ENCODE measurements around the gene NCK2. TPM values are rescaled to one million over a fixed set of nuclear protein-coding genes. Genes with fewer than 3 reads are reported as not detected.

Gene NCK2
- total RNA-seq, 1 donor from 2014 or later: 40.2 TPM

DNA sequence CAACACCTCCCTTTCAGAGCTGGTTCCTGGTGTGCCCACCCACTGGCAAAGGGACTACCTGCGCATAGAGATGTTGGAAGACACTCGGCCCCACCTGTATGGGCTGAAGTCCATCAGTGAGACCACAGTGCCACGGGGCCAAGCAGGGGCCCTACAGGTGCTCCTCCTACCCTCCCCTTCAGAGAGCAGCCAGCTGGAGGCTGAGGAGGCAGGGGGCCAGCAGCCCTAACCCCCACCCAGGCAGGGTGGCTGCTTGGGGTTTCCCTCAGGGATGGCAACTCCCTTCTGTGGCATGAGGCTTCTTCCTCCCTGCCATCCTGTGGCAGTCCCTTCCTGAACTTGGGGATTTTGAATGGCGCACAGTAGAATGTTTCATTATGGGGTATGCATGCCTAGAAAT is 125.3 kb downstream of the NCK2 start:
- no peak for DNase-seq (ENCODE audit: low read depth, low spot score)

DNA sequence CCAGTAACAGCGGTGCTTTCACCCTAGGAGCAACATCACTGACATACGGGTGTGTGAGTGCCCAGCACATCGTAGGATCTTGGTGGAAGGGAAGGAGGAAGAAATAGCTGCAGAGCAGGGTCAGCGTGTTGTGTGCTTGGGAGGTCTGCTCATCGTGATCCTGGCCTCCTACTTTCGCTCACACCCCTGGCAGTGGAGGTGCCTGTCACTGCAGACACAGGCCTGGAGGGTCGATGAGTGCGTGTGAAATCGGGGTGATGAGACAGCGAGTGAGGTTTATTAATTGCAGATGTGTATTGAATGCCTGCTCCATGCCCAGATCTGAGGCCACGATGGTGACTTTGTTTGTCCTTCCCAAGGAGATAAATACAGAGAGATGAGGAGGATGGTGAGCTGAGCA is 126.1 kb downstream of the NCK2 start:
- no peak for DNase-seq (ENCODE audit: low read depth, low spot score)

DNA sequence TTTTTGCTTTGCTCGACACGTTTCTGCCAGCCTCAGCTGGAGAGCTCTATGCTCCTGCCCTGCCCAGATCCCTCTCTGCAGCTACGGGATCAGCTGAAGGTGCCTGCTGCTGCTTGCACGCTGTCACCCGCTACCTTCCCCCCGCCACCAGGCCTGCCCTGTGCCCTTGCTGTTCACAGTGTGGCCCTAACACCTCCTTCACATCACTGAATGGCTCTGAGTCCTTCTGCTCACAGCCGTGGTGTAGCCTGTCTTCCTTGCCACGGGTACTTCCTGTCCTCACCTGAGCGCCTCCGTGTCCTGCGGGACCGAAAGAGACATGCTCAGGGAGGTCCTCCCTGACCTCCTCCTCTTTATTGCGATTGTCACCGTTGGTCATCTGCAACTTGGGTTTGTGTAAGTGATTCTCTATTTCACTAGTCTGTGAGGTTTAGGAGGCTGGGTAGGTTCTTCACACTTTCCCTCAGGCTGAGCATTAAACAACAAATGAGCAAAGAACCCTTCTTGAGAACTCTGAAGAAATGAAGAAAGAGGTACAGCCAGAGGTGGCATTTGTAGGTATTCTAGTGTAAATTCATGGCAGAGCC is 127.5 kb downstream of the NCK2 start:
- no peak for DNase-seq (ENCODE audit: low read depth, low spot score)

DNA sequence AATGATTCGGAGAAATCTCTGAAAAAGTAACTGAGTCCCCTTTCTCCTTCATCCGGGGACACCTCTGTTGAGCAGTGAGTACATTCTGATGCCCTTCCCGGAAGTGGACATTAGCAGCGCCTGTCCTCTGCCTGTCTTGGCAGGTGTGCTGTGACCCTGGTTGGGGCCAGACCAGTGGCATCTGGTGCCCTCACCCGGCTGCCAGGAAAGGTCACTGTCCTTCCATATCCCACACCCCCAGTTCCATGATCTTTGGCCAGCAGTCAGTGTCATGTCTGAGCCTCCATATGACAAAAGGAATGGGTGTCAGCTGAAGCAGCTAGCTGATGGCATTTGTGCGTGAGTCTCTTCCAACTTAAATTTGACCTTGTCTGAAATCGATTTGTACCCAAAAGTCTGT is 128.1 kb downstream of the NCK2 start:
- no peak for DNase-seq (ENCODE audit: low read depth, low spot score)

DNA sequence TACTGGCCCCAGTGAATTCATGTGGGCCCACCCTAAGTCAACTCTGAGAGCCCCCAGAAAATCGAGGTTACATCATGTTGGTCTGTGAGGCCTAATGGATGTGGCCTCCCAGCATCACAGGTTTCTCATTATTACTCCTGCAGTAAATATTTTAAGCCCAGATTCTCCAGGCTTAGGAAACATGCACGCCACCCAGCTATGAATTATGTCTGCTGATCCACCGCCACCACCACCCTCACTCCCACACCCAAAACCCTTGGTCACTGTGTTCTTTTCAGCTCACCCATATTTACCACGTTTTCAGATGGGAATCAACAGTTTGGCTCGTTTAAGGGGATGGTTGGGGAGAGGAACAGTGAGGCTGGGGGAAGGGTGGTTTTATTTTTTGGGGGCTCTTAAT is 128.6 kb downstream of the NCK2 start:
- DNase-seq (ENCODE audit: low read depth, low spot score): no peak

DNA sequence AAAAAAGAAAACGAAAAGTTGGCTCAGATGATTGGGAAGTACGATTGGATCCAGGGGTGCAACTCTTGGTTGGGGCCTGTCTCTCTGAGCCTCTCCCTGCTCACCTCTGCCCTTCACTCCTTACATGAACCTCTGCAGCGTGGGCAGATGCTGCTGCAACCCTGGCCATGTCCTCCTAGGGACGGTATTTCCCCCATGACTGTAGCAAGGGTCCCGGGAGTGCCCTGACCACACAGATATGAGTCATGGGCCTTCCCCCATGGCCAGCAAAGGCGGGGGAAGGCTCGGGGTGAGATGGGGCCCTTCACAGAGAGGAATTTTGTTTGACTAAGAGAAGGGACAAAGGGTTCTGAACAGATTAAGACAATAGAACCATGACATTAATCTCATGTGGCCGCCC is 129.0 kb downstream of the NCK2 start:
- DNase-seq (ENCODE audit: low read depth, low spot score): no peak

DNA sequence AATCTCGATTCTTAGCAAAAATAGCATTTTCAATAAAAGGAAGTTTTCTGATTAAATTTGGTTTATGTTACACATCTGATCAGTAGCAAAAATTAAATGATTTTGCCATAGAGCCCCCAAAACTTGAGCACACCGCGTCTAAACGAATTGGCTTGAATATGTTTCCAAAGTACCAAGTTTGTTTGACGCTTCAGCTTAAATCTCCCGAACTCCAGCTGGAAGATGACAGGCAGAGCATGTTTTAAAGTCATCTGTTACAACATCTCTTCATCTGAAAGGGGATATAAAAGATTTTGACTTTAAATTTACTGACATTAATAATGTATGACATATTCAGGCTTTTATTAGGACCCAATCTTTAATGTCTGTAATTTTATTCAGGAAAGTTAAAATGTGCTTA is 129.8 kb downstream of the NCK2 start:
- no peak for DNase-seq (ENCODE audit: low read depth, low spot score)

DNA sequence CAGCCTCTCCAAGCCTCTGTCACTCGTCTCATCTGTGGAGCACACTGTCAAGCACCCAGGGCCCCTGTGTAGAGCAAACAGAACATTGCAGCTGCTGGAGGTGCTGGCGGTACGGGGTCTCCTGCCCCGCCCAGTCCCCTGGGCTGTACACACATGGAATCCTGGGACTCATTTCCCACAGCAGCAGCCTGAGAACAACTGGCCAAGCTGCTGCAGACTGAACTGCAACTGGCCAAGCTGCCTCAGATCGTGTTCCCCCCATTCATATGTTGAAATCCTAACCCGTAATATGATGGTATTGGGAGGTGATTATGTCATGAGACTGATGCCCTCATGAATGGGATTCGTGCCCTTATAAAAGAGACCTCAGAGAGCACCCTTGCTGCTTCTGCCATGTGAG is 130.5 kb downstream of the NCK2 start:
- DNase-seq (ENCODE audit: low read depth, low spot score): no peak

DNA sequence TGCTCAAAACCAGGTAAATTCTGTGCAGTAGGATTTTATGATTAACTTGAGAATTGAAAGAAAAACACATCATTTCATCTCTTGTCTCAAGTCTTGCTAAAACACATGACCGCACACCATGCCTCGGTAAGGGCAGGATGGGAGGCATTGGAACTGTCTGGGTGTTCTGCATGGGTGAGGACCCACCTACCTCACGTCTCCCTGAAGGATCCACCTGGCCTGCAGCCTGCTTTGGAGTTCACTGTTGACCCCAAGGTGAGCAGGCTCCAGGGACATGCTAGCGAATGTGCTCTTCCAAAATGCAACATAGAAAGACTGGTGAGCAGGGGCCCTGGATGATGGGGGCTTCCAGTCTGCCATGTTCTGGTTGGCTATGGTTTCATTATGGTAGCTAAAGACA is 131.5 kb downstream of the NCK2 start:
- DNase-seq (ENCODE audit: low read depth, low spot score): no peak

DNA sequence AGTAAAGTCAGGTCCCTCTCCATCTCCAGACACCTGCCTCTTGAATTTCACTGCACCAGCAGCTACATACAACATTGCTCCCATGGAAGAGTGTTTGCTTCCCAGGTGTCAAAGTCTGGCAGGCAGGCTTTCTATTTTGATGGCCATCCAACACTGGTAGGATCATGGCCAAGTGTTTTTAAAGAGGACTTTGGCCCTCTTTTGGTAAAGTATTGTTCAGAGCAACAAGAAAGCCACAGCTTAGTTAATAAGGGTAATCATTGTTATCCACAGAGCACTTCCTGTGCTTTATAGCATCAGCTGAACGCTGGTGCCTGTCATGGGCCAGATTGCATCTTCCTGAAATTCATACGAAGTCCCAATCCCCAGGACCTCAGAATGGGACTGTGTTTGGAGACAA is 133.2 kb downstream of the NCK2 start:
- no peak for DNase-seq (ENCODE audit: low read depth, low spot score)

DNA sequence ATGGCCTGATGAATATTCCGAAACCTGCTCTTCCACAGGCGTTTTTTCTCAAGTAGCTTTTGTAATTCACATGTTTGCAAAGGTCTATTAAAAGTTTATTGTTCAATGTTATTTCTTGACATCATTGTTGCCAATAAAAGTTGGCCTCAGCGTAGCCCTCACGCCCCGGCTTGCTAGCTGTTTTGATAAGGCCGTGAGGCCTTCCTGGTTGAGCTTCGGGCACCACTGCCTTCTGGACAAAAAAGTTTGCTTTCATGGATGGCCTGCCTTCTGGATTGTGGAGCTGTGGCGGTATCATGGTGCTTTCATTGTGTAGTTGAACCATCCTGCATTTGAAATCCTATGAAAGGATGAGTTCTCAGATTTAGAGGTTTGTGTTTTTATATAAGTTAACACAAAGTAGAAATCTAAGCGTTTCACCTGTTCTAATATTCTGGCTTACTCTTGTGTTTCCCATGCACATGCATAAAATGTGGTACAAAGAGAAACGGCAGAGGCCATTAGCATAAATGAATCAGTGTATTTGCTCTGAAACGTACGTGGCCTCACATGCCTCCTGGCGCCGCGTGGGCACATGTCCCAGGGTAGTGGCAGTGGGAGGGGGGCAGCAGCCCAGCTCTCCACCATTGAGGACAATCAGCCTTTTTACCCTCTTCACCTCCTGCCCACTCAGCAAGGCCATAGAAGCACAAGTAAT is 134.5 kb downstream of the NCK2 start:
- DNase-seq (ENCODE audit: low read depth, low spot score): no peak

DNA sequence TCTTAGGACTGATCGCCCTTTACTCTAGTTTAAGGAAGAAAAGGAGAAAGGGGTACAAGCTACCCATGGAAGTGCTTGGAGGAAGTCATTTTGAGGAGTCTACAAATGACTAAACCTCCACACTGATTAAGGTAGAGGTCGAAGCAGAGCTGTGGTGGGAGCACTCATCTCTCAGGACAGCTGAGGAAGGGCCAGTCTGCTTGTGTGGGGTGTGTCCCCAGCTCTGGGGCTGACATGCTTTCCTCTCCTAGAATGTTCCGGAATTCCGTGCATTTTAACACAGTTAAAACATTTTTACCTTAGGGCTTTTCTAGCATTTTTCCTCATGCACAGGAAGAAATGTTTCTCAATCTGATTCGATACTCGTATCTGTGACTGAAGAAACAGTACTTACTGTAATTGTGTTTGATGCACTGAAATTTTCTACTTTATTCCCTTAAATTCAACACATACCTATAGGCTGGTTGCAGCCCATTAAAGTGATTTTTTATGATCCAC is 135.1 kb downstream of the NCK2 start:
- no peak for DNase-seq (ENCODE audit: low read depth, low spot score)

DNA sequence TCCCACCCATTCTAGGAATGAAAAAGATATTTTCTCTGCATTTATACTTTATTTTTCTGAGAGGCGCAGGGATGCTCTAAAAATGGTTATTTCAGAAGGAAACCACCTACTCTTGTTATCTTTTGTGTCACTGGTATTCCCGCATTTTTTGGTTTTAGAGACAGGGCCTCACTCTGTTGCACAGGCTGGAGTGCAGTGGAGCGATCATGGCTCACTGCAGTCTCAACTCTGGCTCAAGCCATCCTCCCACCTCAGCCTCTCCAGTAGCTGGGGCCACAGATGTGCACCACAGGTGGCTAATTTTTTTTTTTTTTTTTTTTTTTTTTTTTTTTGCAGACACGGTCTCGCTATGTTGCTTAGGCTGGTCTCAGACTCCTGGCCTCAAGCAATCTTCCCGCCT is 135.9 kb downstream of the NCK2 start:
- no peak for DNase-seq (ENCODE audit: low read depth, low spot score)

DNA sequence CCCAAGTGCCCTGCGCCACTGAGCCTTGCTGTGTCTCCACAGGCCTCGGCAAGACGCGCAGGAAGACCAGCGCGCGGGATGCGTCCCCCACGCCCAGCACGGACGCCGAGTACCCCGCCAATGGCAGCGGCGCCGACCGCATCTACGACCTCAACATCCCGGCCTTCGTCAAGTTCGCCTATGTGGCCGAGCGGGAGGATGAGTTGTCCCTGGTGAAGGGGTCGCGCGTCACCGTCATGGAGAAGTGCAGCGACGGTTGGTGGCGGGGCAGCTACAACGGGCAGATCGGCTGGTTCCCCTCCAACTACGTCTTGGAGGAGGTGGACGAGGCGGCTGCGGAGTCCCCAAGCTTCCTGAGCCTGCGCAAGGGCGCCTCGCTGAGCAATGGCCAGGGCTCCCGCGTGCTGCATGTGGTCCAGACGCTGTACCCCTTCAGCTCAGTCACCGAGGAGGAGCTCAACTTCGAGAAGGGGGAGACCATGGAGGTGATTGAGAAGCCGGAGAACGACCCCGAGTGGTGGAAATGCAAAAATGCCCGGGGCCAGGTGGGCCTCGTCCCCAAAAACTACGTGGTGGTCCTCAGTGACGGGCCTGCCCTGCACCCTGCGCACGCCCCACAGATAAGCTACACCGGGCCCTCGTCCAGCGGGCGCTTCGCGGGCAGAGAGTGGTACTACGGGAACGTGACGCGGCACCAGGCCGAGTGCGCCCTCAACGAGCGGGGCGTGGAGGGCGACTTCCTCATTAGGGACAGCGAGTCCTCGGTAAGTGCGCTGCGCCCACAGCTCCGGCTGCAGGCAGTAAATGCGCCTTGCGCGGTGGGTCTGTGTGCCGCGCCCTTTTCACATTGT is 136.8 kb downstream of the NCK2 start:
- no peak for DNase-seq (ENCODE audit: low read depth, low spot score)

DNA sequence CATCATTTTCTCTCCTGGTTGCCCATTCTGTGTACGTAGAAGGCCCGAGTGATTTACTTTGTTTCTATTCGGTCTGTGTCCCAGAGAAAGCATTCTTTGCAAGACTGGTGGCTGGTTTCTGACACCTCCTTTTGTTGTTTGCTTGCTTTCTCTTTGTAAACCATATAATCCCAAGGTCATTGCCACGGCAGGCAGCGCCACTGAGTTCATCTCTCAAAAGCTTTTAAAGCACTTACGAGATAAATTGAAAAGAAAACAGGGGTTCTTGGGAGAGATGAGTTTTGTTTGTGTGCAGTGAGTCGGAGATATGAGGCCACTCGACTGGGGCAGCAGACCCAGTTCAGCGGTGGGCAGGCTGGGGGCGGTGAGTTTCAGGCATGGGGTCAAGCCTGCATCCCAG is 137.6 kb downstream of the NCK2 start:
- no peak for DNase-seq (ENCODE audit: low read depth, low spot score)

DNA sequence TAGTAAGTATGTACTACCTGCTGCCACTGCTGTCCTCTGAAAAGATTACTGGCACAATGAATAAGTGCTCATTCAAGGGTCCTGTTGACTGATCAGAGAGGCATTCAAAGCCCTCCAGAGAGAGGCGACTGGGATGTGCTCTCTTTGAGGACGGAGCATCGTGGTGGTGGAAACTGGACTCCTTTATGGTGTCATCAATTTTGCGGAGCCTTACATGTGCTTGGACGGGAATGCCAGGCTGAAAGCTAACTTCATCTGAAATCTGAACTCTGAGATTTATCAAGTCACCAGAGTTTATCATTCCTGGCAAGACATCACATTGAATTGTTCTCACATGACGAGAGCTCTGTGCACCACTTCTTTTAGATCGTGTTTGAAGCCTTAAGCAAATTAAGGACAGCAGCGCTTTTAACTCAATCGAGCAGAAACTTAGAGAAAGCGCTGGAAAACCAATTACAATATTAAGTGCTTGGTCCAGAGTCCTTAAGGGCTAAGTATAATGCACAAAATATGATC is 138.3 kb downstream of the NCK2 start:
- no peak for DNase-seq (ENCODE audit: low read depth, low spot score)

DNA sequence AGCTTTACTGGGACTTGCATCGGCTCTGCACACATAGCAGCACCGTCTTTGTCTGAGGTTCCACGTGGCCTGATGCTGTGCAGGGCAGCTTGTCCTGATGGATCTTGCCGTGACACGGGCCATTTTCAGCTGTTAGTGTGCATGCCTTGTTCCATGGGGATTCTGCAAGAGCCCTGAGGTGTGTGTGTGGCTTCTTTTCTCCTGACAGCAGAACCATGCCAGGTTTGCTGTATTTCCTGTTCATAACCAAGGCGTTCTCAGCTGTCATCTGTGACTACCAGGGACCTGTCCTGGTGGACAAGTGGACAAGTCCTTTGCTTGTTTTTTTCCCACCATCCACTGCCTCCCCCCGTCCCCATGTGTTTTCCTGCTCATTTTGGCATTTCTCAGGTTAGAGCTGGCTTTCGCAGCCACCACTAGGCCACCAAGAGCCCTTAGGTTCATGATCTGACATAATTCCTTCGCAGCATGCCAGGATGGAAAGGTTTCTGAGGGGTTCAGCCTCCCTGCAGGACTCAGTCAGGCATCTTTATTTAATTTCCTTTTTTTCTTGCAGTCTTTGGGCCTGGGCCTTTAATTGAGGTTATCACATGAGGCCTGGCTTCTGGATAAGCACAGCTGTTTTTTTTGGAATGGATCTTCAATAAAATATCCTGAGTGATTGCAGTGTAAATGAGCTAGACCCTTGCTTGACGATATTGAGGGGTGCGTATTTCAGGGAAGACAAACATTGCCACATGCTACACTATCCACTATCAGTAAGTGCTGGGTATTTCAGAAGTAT is 139.4 kb downstream of the NCK2 start:
- DNase-seq (ENCODE audit: low read depth, low spot score): no peak

DNA sequence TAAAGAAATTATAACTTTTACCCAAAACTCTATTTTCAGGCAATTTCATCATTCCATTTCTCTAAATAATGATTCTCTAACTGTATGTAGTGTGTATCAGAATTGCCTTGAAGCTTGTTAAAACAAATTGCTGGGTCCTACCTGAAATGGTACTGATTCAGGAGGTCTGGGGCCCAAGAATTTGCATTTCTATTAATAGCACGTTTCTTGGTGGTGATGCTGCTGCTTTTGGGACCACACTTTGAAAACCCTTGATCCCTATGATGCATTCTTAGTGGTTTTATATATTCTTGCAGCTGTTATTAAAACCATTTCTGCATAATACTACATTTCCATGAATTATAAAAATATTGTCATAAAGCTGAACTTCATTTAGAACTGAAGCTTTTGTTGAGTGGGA is 140.7 kb downstream of the NCK2 start:
- no peak for DNase-seq (ENCODE audit: low read depth, low spot score)

DNA sequence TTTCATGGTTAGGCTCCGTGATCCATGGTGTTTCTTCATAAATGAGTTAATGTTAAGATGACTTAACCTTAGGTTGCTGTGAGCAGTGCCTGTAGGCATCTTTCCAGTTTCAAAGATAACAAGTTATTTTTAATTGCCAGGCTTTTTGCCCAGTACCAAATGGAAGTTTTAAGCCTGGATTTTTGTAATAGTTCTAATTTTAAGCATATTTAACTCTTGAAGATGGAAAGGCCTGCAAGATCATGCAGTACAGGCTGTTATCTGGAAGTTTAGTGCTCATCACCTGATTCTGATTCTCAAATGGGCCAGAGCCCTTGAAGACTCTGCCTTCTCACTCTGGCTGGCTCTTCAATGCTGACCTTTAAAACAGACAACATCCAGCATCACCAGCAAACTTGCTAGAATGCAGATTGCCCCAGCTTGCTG is 141.3 kb downstream of the NCK2 start:
- DNase-seq (ENCODE audit: low read depth, low spot score): no peak

DNA sequence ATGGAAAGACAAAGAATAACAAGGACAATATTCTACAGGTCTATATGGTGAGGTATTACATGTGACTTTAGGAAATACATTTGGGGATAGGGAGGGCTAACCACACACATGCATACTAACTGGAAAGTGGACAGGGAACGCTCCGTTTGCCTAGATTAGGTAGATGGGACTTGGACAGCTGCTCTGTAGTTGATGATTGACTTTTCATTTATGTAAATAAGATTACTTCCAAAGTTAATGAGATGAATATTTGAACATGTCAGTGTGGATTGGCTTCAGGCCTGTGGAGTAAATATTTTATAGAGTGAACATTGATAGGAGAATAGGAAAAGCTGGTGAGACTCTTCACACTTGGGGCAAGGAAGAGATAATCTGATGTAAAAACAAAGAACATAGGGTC is 142.0 kb downstream of the NCK2 start:
- DNase-seq (ENCODE audit: low read depth, low spot score): no peak

DNA sequence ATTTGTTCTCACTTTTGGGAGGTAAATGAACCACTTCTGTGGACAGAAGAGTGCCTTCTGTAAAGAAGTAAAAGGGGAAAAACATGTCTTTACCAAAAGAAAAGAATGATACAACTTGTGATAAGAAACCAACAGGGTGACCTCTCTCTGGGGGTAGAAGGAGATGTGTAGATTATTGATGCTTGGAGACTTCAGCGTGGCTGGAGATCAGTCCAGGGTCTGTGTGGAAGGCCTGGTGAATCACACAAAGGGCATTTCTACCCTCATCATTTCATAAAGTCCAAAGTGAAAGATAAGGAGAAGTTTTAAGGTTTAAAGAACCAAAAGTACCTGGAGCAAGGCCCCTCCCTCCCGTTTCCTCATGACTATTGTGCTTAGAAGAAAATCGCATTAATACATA is 142.5 kb downstream of the NCK2 start:
- DNase-seq (ENCODE audit: low read depth, low spot score): no peak

DNA sequence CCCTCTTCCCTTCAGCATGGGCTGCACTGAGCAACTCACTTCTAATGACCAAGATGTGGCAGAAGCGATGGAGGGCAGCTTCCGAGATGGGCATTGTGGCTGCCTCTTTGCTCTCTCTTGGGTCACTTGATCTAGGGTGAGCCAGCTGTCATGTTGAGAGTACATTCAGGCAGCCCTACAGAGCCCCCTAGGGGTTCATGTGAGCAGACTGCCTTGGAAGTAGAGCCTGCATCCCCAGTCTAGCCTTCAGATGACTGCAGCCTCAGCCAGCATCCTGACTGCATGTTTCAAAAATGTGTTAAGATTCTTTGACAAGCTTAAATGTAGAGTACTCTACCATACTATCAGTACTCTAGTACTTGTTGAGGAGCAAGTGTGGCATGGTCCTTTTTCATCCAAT is 143.9 kb downstream of the NCK2 start:
- no peak for DNase-seq (ENCODE audit: low read depth, low spot score)

Measured in pulmonary artery endothelial cell (primary cell).